Astrocyte (in vitro differentiated cells and primary cell): ENCODE results near the gene B3GALNT2.

ENCODE experiments used
- EZH2 ChIP-seq: IDR thresholded peaks from 2 replicates; pipeline ENCODE4 v1.6.1; 2012; ENCODE audit warnings: mild to moderate bottlenecking, low read length, inconsistent platforms; ENCODE audit not compliant: insufficient read depth
- TF ChIP-seq, protein P1 (sequence below): IDR thresholded peaks from 2 replicates; pipeline ENCODE4 v1.5.1; 2011; ENCODE audit warnings: low read depth, mild to moderate bottlenecking, inconsistent platforms, low read length, moderate library complexity; ENCODE audit not compliant: insufficient read depth

GRCh38 chr1:235549351-235550139 lies 45.3 kb upstream of the B3GALNT2 start:
- TF ChIP-seq, protein P1, sequence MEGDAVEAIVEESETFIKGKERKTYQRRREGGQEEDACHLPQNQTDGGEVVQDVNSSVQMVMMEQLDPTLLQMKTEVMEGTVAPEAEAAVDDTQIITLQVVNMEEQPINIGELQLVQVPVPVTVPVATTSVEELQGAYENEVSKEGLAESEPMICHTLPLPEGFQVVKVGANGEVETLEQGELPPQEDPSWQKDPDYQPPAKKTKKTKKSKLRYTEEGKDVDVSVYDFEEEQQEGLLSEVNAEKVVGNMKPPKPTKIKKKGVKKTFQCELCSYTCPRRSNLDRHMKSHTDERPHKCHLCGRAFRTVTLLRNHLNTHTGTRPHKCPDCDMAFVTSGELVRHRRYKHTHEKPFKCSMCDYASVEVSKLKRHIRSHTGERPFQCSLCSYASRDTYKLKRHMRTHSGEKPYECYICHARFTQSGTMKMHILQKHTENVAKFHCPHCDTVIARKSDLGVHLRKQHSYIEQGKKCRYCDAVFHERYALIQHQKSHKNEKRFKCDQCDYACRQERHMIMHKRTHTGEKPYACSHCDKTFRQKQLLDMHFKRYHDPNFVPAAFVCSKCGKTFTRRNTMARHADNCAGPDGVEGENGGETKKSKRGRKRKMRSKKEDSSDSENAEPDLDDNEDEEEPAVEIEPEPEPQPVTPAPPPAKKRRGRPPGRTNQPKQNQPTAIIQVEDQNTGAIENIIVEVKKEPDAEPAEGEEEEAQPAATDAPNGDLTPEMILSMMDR: no peak
- no peak for TF ChIP-seq EZH2
